ENCODE data around the gene IL10RA.
"Not testable (repeated sequence)": the region's sequence is repeated elsewhere in the genome, so short reads cannot be mapped to it uniquely, and the experiment has no call there.

Gene IL10RA

DNA sequence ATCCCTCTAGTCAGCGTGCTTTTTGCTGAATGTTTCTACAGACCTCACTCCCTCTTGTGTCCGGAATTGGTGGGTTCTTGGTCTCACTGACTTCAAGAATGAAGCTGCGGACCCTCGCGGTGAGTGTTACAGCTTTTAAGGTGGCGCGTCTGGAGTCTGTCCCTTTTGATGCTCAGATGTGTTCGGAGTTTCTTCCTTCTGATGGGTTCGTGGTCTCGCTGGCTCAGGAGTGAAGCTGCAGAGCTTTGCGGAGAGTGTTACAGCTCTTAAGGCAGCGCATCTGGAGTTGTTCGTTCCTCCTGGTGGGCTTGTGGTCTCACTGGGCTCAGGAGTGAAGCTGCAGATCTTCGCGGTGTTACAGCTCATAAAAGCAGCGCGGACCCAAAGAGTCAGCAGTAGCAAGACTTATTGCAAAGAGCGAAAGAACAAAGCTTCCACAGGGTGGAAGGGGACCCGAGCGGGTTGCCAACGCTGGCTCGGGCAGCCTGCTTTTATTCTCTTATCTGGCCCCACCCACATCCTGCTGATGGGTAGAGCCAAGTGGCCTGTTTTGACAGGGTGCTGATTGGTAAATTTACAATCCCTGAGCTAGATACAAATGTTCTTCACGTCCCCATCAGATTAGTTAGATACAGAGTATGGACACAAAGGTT is 8.5 kb upstream of the IL10RA start:
- 89% methylated on average over 19 of the region's 23 CpGs for WGBS
- not testable (repeated sequence) for H3K4ac ChIP-seq (ENCODE audit: low read depth in 1 of 2, low read length in 2 of 2); H3K4me1 ChIP-seq (ENCODE audit: control insufficient read depth, insufficient read depth, low read depth, low read length); H2AK5ac ChIP-seq (ENCODE audit: low read length, severe bottlenecking); H2BK12ac ChIP-seq (ENCODE audit: low read length in 2 of 2); H3K14ac ChIP-seq (ENCODE audit: low read length in 2 of 2); H3K23ac ChIP-seq (ENCODE audit: low read length in 2 of 2); H3K4me2 ChIP-seq (ENCODE audit: low read length, poor library complexity, severe bottlenecking); H3K36me3 ChIP-seq (ENCODE audit: control insufficient read depth in 1 of 2, insufficient read depth in 2 of 2, low read depth in 1 of 2, low read length in 2 of 2); H4K8ac ChIP-seq (ENCODE audit: low read length); H3K79me1 ChIP-seq (replicated peaks; ENCODE audit: low read length, poor library complexity, severe bottlenecking); H2BK5ac ChIP-seq (ENCODE audit: low read depth, low read length, poor library complexity, severe bottlenecking); H2BK120ac ChIP-seq (ENCODE audit: low read depth, low read length); H2BK15ac ChIP-seq (ENCODE audit: low read depth, poor library complexity, severe bottlenecking); H3K27ac ChIP-seq (ENCODE audit: low read length, poor library complexity, severe bottlenecking); H4K91ac ChIP-seq (ENCODE audit: low read length); H3K9ac ChIP-seq (ENCODE audit: low read length); H2AFZ ChIP-seq (ENCODE audit: low read depth, low read length); DNase-seq; H3K9me3 ChIP-seq (ENCODE audit: control insufficient read depth, low read length); H3K18ac ChIP-seq (ENCODE audit: low read depth in 1 of 2, low read length in 2 of 2); H3K4me3 ChIP-seq (ENCODE audit: insufficient read depth in 1 of 2, low read depth in 1 of 2, low read length in 2 of 2)
- peaks cover 23 to 42% of the 10 kb centered on the region in 2 experiments for H3K27me3 ChIP-seq (ENCODE audit: control insufficient read depth in 1 of 2, insufficient read depth in 1 of 2, low read length in 2 of 2)

DNA sequence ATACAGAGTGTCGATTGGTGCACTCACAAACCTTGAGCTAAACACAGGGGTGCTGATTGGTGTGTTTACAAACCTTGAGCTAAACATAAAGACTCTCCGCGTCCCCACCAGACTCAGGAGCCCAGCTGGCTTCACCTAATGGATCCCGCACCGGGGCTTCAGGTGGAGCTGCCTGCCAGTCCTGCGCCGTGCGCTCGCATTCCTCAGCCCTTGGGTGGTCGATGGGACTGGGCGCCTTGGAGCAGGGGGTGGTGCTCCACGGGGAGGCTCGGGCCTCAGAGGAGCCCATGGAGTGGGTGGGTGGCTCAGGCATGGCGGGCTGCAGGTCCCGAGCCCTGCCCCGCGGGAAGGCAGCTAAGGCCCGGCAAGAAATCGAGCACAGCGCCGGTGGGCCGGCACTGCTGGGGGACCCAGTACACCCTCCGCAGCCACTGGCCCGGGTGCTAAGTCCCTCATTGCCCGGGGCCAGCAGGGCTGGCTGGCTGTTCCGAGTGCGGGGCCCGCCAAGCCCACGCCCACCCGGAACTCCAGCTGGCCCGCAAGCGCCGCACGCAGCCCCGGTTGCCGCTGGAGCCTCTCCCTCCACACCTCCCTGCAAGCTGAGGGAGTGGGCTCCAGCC is 7.8 kb upstream of the IL10RA start:
- peaks cover 29 to 42% of the 10 kb centered on the region in 2 experiments for H3K27me3 ChIP-seq (ENCODE audit: control insufficient read depth in 1 of 2, insufficient read depth in 1 of 2, low read length in 2 of 2)
- not testable (repeated sequence) for H2AK5ac ChIP-seq (ENCODE audit: low read length, severe bottlenecking); H2BK5ac ChIP-seq (ENCODE audit: low read depth, low read length, poor library complexity, severe bottlenecking); H3K9ac ChIP-seq (ENCODE audit: low read length); DNase-seq; H3K79me1 ChIP-seq (replicated peaks; ENCODE audit: low read length, poor library complexity, severe bottlenecking); H2BK12ac ChIP-seq (ENCODE audit: low read length in 2 of 2); H4K8ac ChIP-seq (ENCODE audit: low read length); H3K4me1 ChIP-seq (ENCODE audit: control insufficient read depth, insufficient read depth, low read depth, low read length); H3K36me3 ChIP-seq (ENCODE audit: control insufficient read depth in 1 of 2, insufficient read depth in 2 of 2, low read depth in 1 of 2, low read length in 2 of 2); H2BK15ac ChIP-seq (ENCODE audit: low read depth, poor library complexity, severe bottlenecking); H3K14ac ChIP-seq (ENCODE audit: low read length in 2 of 2); H3K23ac ChIP-seq (ENCODE audit: low read length in 2 of 2); H3K18ac ChIP-seq (ENCODE audit: low read depth in 1 of 2, low read length in 2 of 2); H3K4me3 ChIP-seq (ENCODE audit: insufficient read depth in 1 of 2, low read depth in 1 of 2, low read length in 2 of 2); H2AFZ ChIP-seq (ENCODE audit: low read depth, low read length); H3K4ac ChIP-seq (ENCODE audit: low read depth in 1 of 2, low read length in 2 of 2); H3K27ac ChIP-seq (ENCODE audit: low read length, poor library complexity, severe bottlenecking); H2BK120ac ChIP-seq (ENCODE audit: low read depth, low read length); H4K91ac ChIP-seq (ENCODE audit: low read length); H3K9me3 ChIP-seq (ENCODE audit: control insufficient read depth, low read length); H3K4me2 ChIP-seq (ENCODE audit: low read length, poor library complexity, severe bottlenecking)
- WGBS, result 95% methylated on average over 20 of the region's 36 CpGs

DNA sequence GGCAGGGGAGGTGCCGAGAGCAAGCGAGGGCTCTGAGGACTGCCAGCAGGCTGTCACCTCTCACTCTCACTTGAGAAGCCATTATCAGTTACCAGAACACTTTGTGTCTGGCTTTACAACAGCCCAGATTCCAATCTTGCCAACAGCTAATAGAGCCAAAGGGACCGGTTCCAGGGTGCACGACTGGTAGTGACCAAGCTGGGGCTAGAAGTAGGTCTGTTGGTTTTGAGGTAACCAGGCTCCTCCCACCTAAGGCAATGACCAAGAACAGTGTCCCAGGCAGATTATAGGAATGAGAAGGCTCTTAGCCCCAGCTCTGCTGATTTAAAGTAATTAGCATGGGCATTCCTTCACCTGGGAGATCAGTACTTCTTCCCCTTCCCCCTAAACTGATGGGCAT is 7.2 kb upstream of the IL10RA start:
- peaks cover 32 to 47% of the 10 kb centered on the region in 2 experiments for H3K27me3 ChIP-seq (ENCODE audit: control insufficient read depth in 1 of 2, insufficient read depth in 1 of 2, low read length in 2 of 2)
- H2AK5ac ChIP-seq (ENCODE audit: low read length, severe bottlenecking), result no peak overlapping the region
- no peak overlapping the region for H2BK5ac ChIP-seq (ENCODE audit: low read depth, low read length, poor library complexity, severe bottlenecking)
- no peak overlapping the region for H3K9ac ChIP-seq (ENCODE audit: low read length)
- no peak overlapping the region for H2BK15ac ChIP-seq (ENCODE audit: low read depth, poor library complexity, severe bottlenecking)
- 94% methylated on average over 2 of the region's 4 CpGs for WGBS
- no peak overlapping the region for H3K4ac ChIP-seq (ENCODE audit: low read depth in 1 of 2, low read length in 2 of 2)
- no peak for DNase-seq
- no peak overlapping the region for H4K91ac ChIP-seq (ENCODE audit: low read length)
- no peak overlapping the region for H3K27ac ChIP-seq (ENCODE audit: low read length, poor library complexity, severe bottlenecking)
- H3K4me2 ChIP-seq (ENCODE audit: low read length, poor library complexity, severe bottlenecking), result no peak overlapping the region
- no peak overlapping the region for H3K4me3 ChIP-seq (ENCODE audit: insufficient read depth in 1 of 2, low read depth in 1 of 2, low read length in 2 of 2)
- no peak overlapping the region for H2BK12ac ChIP-seq (ENCODE audit: low read length in 2 of 2)
- H3K4me1 ChIP-seq (ENCODE audit: control insufficient read depth, insufficient read depth, low read depth, low read length), result no peaks in the 10 kb centered on the region
- H3K14ac ChIP-seq (ENCODE audit: low read length in 2 of 2), result no peak overlapping the region
- no peaks in the 10 kb centered on the region for H3K79me1 ChIP-seq (replicated peaks; ENCODE audit: low read length, poor library complexity, severe bottlenecking)
- no peaks in the 10 kb centered on the region for H3K36me3 ChIP-seq (ENCODE audit: control insufficient read depth in 1 of 2, insufficient read depth in 2 of 2, low read depth in 1 of 2, low read length in 2 of 2)
- H3K18ac ChIP-seq (ENCODE audit: low read depth in 1 of 2, low read length in 2 of 2), result no peak overlapping the region
- H4K8ac ChIP-seq (ENCODE audit: low read length), result no peak overlapping the region
- H2AFZ ChIP-seq (ENCODE audit: low read depth, low read length), result no peak overlapping the region
- H2BK120ac ChIP-seq (ENCODE audit: low read depth, low read length), result no peak overlapping the region
- no peaks in the 10 kb centered on the region for H3K9me3 ChIP-seq (ENCODE audit: control insufficient read depth, low read length)
- H3K23ac ChIP-seq (ENCODE audit: low read length in 2 of 2), result no peak overlapping the region

DNA sequence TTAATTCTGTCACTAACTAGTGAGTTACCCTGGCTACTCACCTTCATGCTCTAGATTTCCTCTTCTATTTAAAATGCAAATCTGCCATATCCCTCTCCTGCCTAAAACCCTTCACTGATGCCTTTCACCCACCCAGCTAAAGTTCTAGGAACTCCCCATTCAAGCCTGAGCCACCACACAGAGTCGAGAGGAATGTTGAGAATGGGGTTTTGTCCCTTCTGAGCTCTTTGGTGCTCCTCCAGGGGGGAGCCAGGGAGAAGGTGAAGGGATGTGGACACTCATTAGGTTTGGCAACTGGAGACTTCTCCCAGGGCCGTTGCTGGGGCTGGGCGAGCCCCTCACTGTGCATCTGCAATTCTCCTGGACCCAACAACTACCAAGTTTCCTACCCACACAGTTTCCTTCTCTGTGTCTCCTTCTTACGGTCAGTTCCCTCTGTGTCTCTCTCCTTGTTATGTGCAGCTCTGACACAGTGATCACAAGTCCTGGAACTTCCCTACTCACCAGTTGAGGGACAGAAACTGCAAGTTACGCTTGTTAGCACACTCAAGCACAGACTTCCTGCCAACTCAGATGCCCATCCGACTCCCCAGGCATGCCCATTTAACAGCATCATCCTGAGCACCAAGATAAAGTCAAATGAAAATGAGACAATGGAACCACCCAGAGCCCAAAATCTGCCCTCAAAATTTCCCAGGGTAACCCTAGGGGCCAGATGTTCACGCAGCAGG is 6.5 kb upstream of the IL10RA start:
- H3K27me3 ChIP-seq (ENCODE audit: control insufficient read depth in 1 of 2, insufficient read depth in 1 of 2, low read length in 2 of 2), result peaks cover 36 to 54% of the 10 kb centered on the region in 2 experiments
- no peaks in the 10 kb centered on the region for H3K36me3 ChIP-seq (ENCODE audit: control insufficient read depth in 1 of 2, insufficient read depth in 2 of 2, low read depth in 1 of 2, low read length in 2 of 2)
- H3K9ac ChIP-seq (ENCODE audit: low read length), result no peak overlapping the region
- H4K8ac ChIP-seq (ENCODE audit: low read length), result no peak overlapping the region
- no peak overlapping the region for H2BK5ac ChIP-seq (ENCODE audit: low read depth, low read length, poor library complexity, severe bottlenecking)
- no peak overlapping the region for H3K27ac ChIP-seq (ENCODE audit: low read length, poor library complexity, severe bottlenecking)
- H3K4me3 ChIP-seq (ENCODE audit: insufficient read depth in 1 of 2, low read depth in 1 of 2, low read length in 2 of 2), result no peak overlapping the region
- no peak for DNase-seq
- H3K18ac ChIP-seq (ENCODE audit: low read depth in 1 of 2, low read length in 2 of 2), result no peak overlapping the region
- no peak overlapping the region for H3K14ac ChIP-seq (ENCODE audit: low read length in 2 of 2)
- H2BK15ac ChIP-seq (ENCODE audit: low read depth, poor library complexity, severe bottlenecking), result no peak overlapping the region
- H3K4me1 ChIP-seq (ENCODE audit: control insufficient read depth, insufficient read depth, low read depth, low read length), result no peaks in the 10 kb centered on the region
- no peak overlapping the region for H4K91ac ChIP-seq (ENCODE audit: low read length)
- H3K4ac ChIP-seq (ENCODE audit: low read depth in 1 of 2, low read length in 2 of 2), result no peak overlapping the region
- no peaks in the 10 kb centered on the region for H3K79me1 ChIP-seq (replicated peaks; ENCODE audit: low read length, poor library complexity, severe bottlenecking)
- no peak overlapping the region for H2AK5ac ChIP-seq (ENCODE audit: low read length, severe bottlenecking)
- H3K9me3 ChIP-seq (ENCODE audit: control insufficient read depth, low read length), result no peaks in the 10 kb centered on the region
- 85% methylated on average over 6 of the region's 7 CpGs for WGBS
- no peak overlapping the region for H2BK120ac ChIP-seq (ENCODE audit: low read depth, low read length)
- H3K23ac ChIP-seq (ENCODE audit: low read length in 2 of 2), result no peak overlapping the region
- H2BK12ac ChIP-seq (ENCODE audit: low read length in 2 of 2), result no peak overlapping the region
- no peak overlapping the region for H3K4me2 ChIP-seq (ENCODE audit: low read length, poor library complexity, severe bottlenecking)
- H2AFZ ChIP-seq (ENCODE audit: low read depth, low read length), result no peak overlapping the region

Measured in mesenchymal stem cell (in vitro differentiated cells and primary cell).